ENCODE measurements around the gene LMLN.
"Not testable (repeated sequence)": the region's sequence is repeated elsewhere in the genome, so short reads cannot be mapped to it uniquely, and the experiment has no call there.

The LMLN gene

GRCh38 chr3:197956626-197956988 is 3.4 kb upstream of the LMLN start:
- no peak for FAIRE-seq

- no peak for FAIRE-seq
Measured at GRCh38 chr3:197957790-197958133, 2.3 kb upstream of the LMLN start.

GRCh38 chr3:197958346-197958745 is 1.7 kb upstream of the LMLN start:
- no peak for FAIRE-seq

DNA sequence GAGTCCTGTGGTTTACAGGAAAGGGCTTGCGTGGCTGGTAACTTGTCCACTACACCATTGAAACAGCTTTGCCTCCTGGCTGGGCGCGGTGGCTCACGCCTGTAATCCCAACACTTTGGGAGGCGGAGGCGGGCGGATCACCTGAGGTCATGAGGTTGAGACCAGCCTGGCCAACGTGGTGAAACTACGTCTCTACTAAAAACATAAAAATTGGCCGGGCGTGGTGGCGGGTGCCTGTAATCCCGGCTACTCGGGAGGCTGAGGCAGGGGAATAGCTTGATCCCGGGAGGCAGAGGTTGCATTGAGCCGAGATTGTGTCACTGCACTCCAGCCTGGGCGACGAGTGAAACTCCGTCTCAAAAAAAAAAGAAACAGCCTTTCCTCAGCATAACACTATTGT is 1.2 kb upstream of the LMLN start:
- FAIRE-seq = not testable (repeated sequence)

GRCh38 chr3:197959500-197959890 is 522 bp upstream of the LMLN start:
- no peak for FAIRE-seq

GRCh38 chr3:197960694-197961581 is 921 bp downstream of the LMLN start:
- FAIRE-seq = no peak

- no peak for FAIRE-seq
Measured at GRCh38 chr3:197961582-197961945, 1.5 kb downstream of the LMLN start.

DNA sequence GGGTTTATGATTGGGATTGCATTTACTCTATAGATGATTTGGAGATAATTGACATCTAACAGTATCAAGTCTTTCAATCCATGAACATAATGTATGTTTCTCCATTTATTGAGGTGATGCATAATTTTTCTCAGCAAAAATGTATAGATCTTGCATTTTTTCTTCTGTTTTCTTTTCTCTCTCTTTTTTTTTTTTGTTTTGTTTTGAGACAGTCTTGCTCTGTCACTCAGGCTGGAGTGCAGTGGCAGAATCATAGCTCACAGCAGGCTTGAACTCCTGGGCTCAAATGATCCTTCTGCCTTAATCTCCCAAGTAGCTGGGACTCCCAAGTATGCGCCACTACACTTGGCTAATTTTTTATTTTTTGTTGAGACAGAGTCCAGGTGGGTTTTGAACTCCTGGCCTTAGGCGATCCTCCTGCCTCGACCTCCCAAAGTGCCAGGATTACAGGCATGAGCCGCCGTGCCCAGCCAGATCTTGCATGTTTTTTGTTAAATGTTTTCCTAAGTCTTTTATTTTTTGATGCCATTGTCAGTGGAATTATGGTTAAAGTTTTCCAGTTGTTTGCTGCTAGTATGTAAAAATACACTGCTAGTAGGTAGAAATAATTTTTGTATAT is 3.1 kb downstream of the LMLN start:
- no peak for FAIRE-seq

- FAIRE-seq = not testable (repeated sequence)
Measured at GRCh38 chr3:197967337-197967989, 7.4 kb downstream of the LMLN start.

DNA sequence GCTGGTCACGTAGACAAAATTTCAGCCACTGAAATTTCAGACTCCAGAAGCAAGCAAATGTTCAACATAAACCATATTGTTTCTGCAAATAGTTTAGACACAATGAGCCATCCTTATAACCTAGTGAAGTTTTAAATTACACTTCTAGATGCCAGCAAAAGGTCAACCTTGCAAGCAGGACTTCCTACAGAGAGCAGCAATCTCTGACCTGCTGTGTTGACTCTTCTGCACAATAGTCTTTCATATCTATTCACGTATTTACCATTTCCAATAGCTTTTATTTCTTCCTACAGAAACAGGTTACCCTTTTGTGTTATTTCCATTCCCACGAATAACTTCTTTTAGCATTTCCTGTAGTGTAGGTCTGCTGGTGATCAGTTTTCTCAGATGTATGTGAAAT is 10.6 kb downstream of the LMLN start:
- no peak for FAIRE-seq

DNA sequence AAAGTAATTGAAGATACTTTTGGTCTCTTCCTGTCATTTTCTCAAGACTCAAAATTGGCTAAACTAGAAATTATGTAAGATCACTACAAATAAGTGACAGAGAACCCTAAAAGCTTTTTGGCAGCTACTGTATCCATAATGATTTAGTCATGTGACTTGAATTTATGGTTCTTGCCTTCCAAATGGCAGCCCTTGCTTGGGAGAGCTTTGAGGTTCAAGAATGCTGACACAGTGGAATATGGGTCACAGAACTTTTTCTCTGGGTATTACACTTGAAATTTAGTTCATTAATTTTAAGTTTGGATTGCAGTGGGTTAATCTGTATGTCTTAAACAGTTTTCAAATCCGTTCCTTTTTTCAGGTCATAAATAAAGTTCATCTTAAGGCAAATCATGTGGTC is 14.0 kb downstream of the LMLN start:
- FAIRE-seq = no peak

GRCh38 chr3:197975311-197975710 is 15.3 kb downstream of the LMLN start:
- no peak for FAIRE-seq

DNA sequence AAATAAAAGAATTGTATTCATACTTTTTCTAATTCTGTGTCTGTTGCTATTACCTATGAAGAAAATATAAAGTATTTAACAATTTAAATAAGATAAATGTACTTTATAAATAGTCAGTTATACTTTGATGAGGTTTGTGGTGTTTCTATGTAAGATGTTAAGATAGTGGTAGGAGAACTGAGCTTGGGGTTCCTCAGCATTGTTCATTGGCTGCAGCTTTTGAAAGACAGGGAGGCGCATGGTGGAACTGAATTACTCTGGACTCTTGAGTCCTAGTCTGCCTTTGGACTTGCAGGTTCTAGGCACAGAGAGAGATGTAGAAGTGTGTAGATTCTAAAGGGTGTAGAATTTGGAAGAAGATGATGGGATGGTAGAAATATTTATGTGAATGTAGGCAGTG is 23.1 kb downstream of the LMLN start:
- FAIRE-seq = no peak

DNA sequence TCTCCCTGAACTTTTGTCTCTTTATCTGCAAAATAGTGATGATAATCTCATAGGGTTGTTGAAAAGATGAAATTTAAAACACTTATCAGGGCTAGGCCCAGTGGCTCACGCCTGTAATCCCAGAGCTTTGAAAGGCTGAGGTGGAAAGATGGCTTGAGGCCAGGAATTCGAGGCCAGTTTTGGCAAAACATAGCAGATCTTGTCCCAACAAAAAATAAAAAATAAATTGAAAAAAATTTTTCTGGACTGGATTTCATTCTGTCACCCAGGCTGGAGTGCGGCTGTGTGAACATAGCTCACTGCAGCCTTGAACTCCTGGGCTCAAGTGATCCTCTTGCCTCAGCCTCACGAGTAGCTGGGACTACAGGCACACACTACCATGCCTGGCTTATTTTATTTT is 29.6 kb downstream of the LMLN start:
- FAIRE-seq = no peak

- no peak for FAIRE-seq
Measured at GRCh38 chr3:197994736-197995135, 34.7 kb downstream of the LMLN start.

- no peak for FAIRE-seq
Measured at GRCh38 chr3:197996855-197997254, 36.8 kb downstream of the LMLN start.

DNA sequence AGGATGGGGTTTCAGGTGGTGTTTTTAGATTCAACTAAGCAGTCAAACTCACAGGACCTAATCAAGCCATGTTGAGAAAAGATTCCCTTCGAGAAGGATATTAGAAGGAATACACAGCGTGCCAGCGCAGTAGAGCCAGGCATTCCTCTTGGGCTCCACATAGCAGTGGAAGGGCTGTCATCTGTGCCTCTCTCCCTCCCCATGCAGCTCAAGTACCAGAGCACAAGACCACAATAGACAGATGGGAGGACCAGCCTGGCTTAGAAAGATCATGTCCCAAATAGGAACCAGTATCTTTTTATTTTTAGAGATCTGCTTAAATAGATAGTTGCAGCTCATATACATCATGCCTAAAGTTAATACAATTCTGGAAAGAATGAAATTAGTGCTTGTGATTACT is 37.9 kb downstream of the LMLN start:
- FAIRE-seq = no peak

- no peak for FAIRE-seq
Measured at GRCh38 chr3:198017090-198017489, 57.1 kb downstream of the LMLN start.

DNA sequence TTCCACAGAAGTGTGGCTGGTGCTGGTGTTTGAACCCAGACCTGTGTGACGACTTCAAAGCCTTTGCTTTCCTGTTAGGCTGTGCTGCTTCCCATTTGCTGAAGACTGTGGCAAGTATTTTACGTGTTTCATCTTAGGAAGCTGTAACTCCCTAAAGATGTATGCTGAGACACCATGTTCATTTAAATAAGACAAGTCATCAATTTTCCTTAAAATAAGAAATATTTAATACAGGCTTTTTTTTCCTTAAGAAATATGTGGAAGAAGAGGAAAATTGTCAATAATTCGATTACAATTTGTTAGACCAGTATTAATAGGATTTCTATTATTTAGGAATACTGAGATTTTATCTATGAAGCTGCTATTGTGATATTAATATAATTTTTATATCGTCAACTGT is 58.4 kb downstream of the LMLN start:
- no peak for FAIRE-seq

GRCh38 chr3:198019115-198019514 is 59.1 kb downstream of the LMLN start:
- FAIRE-seq = no peak

DNA sequence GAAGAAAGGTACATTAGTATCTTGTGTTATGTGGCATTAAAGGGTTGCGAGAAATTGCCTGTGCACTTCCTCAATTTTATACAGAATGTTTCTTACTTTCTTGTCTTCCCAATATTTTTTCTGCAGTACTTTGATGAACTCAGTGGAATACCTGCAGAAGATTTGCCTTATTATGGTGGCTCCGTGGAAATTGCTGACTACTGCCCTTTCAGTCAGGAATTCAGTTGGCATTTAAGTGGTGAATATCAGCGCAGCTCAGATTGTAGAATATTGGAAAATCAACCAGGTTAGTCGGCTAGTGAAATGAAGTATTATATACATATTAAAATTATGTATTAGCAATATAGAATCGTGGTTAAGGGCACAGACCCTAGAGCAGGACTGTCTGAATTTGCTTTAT is 61.3 kb downstream of the LMLN start:
- no peak for FAIRE-seq

DNA sequence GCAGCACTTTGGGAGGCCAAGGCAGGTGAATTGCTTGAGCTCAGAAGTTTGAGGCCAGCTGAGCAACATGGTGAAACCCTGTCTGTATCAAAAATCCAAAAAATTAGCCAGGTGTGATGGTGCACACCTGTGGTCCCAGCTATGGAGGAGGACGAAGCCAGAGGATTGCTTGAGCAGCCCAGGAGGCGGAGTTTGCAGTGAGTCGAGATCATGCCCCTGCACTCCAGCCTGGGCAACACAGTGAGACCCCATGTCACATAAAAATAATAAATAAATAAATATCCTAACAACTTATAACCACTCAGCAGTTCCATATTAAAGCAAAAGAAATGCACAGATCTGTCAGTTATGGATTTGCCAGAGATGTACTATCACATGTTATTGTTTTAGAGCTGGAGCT is 62.6 kb downstream of the LMLN start:
- no peak for FAIRE-seq

DNA sequence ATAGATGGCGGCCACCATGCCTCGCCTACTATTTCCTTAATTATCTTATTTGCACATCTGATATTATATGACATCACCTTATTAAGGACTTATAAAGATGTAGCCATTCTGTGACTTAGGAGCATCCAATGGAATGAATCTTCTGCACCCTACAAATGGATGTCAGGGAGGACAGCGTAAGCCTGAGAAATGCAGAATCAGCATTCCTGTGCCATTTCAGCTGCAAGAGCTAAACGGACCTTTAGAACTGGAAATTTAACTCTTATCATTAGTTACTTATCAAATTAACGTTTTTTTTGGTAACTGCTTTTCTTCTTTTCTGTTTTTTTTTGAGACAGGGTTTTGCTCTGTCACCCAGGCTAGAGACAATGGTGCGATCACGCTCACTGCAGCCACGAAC is 65.6 kb downstream of the LMLN start:
- no peak for FAIRE-seq

GRCh38 chr3:198026620-198027019 is 66.6 kb downstream of the LMLN start:
- FAIRE-seq = no peak
